GM18519 (cell line): Measurements from ENCODE around the gene RUNX3.

Experiments used
- ATAC-seq: cut with Tn5 transposase; IDR thresholded peaks from one replicate; pipeline ENCODE4 v1.9.1; 2021; ENCODE audit warnings: mild to moderate bottlenecking, moderate library complexity; ENCODE audit not compliant: unreplicated experiment, low FRiP score

RUNX3 gene

GRCh38 chr1:24870551-24871195 lies 59.4 kb downstream of the RUNX3 start:
- ATAC-seq: no peak

- ATAC-seq: no peak
Observed at GRCh38 chr1:24868016-24868875, 61.8 kb downstream of the RUNX3 start.

GRCh38 chr1:24867084-24867870 lies 62.8 kb downstream of the RUNX3 start:
- no peak for ATAC-seq

- ATAC-seq: no peak
Observed at GRCh38 chr1:24866211-24867083, 63.6 kb downstream of the RUNX3 start.

- no peak for ATAC-seq
Observed at GRCh38 chr1:24865587-24865986, 64.5 kb downstream of the RUNX3 start.

- no peak for ATAC-seq
Observed at GRCh38 chr1:24865168-24865567, 64.9 kb downstream of the RUNX3 start.

GRCh38 chr1:24864370-24864777 lies 65.7 kb downstream of the RUNX3 start:
- no peak for ATAC-seq

GRCh38 chr1:24862775-24863483 lies 67.1 kb downstream of the RUNX3 start:
- no peak for ATAC-seq

GRCh38 chr1:24861821-24862727 lies 68.0 kb downstream of the RUNX3 start:
- no peak for ATAC-seq

- no peak for ATAC-seq
Observed at GRCh38 chr1:24860841-24861240, 69.2 kb downstream of the RUNX3 start.

- ATAC-seq: no peak
Observed at GRCh38 chr1:24859063-24860010, 70.7 kb downstream of the RUNX3 start.

- no peak for ATAC-seq
Observed at GRCh38 chr1:24858277-24858676, 71.8 kb downstream of the RUNX3 start.

- no peak for ATAC-seq
Observed at GRCh38 chr1:24857507-24858133, 72.5 kb downstream of the RUNX3 start.

- no peak for ATAC-seq
Observed at GRCh38 chr1:24856787-24857506, 73.1 kb downstream of the RUNX3 start.

- no peak for ATAC-seq
Observed at GRCh38 chr1:24855474-24855873, 74.6 kb downstream of the RUNX3 start.

GRCh38 chr1:24853649-24854048 lies 76.4 kb downstream of the RUNX3 start:
- ATAC-seq: no peak
